Loucy (cell line): ENCODE data around the gene PRKCG.
A peak's percentile ranks its signal among the peaks of the same experiment; 100 is the strongest.

Experiments
- H2AFZ ChIP-seq: fragments of 200-600 bp; sonication (generic); 2 replicates; pipeline ENCODE4 v1.6.0; 2016; ENCODE audit warnings: antibody characterized with exemption, mild to moderate bottlenecking, low read length, moderate library complexity
- H3F3A ChIP-seq: fragments of 200-600 bp; 2 replicates; pipeline ENCODE4 v1.6.0; 2016; ENCODE audit warnings: antibody characterized with exemption, low read depth, mild to moderate bottlenecking
- H3K27me3 ChIP-seq: fragments of 200-600 bp; sonication (generic); 2 replicates; pipeline ENCODE4 v1.6.1; 2014; ENCODE audit warnings: low read length, mild to moderate bottlenecking; ENCODE audit not compliant: insufficient read depth, poor library complexity, severe bottlenecking
- H3K36me3 ChIP-seq: fragments of 200-600 bp; sonication (generic); 2 replicates; pipeline ENCODE4 v1.6.1; 2016; ENCODE audit warnings: low read length; ENCODE audit not compliant: insufficient read depth
- H3K4me1 ChIP-seq: fragments of 200-600 bp; sonication (generic); 2 replicates; pipeline ENCODE4 v1.5.1; 2014; ENCODE audit warnings: low read length, mild to moderate bottlenecking; ENCODE audit not compliant: insufficient read depth, poor library complexity, severe bottlenecking
- H3K4me2 ChIP-seq: fragments of 200-600 bp; sonication (generic); 2 replicates; pipeline ENCODE4 v1.6.0; 2014; ENCODE audit warnings: antibody characterized with exemption, low read length, low read depth, mild to moderate bottlenecking; ENCODE audit not compliant: poor library complexity, severe bottlenecking
- H3K4me3 ChIP-seq: fragments of 200-600 bp; sonication (generic); 2 replicates; pipeline ENCODE4 v1.5.1; 2014; ENCODE audit warnings: low read length, mild to moderate bottlenecking, mixed read lengths; ENCODE audit not compliant: poor library complexity, severe bottlenecking
- H3K79me2 ChIP-seq: fragments of 200-600 bp; sonication (generic); 2 replicates; pipeline ENCODE4 v1.6.1; 2014; ENCODE audit warnings: low read length; ENCODE audit not compliant: insufficient read depth
- H3K9ac ChIP-seq: fragments of 200-600 bp; sonication (generic); 2 replicates; pipeline ENCODE4 v1.6.0; 2014; ENCODE audit warnings: mild to moderate bottlenecking, low read depth, low read length, moderate library complexity; ENCODE audit not compliant: poor library complexity, severe bottlenecking
- H3K9me2 ChIP-seq: fragments of 200-600 bp; sonication (generic); replicated peaks from 2 replicates; pipeline ENCODE4 v1.6.1; 2016; ENCODE audit warnings: low read depth, low read length, mixed read lengths
- H3K9me3 ChIP-seq: fragments of 200-600 bp; sonication (generic); 2 replicates; pipeline ENCODE4 v1.6.1; 2014; ENCODE audit warnings: mild to moderate bottlenecking, antibody characterized with exemption, low read length, low read depth; ENCODE audit not compliant: insufficient read depth
- H4K20me1 ChIP-seq: fragments of 200-600 bp; sonication (generic); 2 replicates; pipeline ENCODE4 v1.6.0; 2014; ENCODE audit warnings: antibody characterized with exemption, low read length, mild to moderate bottlenecking; ENCODE audit not compliant: insufficient read depth, poor library complexity, severe bottlenecking
- EZH2phosphoT487 ChIP-seq: fragments of 200-600 bp; IDR thresholded peaks from 2 replicates; pipeline ENCODE4 v1.6.1; 2018; ENCODE audit warnings: antibody characterized with exemption, mild to moderate bottlenecking, moderate library complexity, borderline replicate concordance
- TF ChIP-seq, protein P1 (sequence below): fragments of 200-600 bp; sonication (generic); conservative IDR thresholded peaks from 2 replicates; pipeline ENCODE4 v1.5.1; 2014; ENCODE audit warnings: mild to moderate bottlenecking, antibody characterized with exemption, low read length

PRKCG gene

DNA sequence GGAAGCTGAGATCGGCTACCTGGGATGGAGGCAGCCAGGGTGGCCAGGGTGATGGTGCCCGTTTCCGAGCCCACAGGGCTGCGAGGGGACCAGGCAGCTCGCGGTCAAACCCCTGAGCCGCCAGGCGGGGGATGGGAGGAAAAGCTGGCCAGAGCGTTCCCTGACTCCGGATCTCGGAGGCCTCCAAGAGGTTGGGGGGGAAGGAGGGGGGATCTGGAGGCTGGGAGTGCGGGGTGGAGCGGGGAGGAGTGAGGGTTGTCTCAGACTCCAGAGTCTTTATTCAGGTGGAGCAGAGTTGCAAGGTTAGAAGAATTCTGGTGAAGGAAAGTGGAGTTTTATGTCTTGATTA lies 28.1 kb downstream of the PRKCG start:
- Histone ChIP-seq H3K4me1 (no peaks in the 10 kb centered on the region), H4K20me1 (no peaks in the 10 kb centered on the region), H3K27me3 (no peaks in the 10 kb centered on the region), H3F3A (no peaks in the 10 kb centered on the region), H3K4me3 (no peak overlapping the region), H2AFZ (no peak overlapping the region), H3K79me2 (no peaks in the 10 kb centered on the region), H3K9ac (no peak overlapping the region), H3K36me3 (no peaks in the 10 kb centered on the region), H3K9me3 (no peaks in the 10 kb centered on the region), H3K9me2 (no peaks in the 10 kb centered on the region), H3K4me2 (no peak overlapping the region)
- TF ChIP-seq EZH2phosphoT487, result no peak
- TF ChIP-seq, protein P1, sequence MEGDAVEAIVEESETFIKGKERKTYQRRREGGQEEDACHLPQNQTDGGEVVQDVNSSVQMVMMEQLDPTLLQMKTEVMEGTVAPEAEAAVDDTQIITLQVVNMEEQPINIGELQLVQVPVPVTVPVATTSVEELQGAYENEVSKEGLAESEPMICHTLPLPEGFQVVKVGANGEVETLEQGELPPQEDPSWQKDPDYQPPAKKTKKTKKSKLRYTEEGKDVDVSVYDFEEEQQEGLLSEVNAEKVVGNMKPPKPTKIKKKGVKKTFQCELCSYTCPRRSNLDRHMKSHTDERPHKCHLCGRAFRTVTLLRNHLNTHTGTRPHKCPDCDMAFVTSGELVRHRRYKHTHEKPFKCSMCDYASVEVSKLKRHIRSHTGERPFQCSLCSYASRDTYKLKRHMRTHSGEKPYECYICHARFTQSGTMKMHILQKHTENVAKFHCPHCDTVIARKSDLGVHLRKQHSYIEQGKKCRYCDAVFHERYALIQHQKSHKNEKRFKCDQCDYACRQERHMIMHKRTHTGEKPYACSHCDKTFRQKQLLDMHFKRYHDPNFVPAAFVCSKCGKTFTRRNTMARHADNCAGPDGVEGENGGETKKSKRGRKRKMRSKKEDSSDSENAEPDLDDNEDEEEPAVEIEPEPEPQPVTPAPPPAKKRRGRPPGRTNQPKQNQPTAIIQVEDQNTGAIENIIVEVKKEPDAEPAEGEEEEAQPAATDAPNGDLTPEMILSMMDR, result no peak

DNA sequence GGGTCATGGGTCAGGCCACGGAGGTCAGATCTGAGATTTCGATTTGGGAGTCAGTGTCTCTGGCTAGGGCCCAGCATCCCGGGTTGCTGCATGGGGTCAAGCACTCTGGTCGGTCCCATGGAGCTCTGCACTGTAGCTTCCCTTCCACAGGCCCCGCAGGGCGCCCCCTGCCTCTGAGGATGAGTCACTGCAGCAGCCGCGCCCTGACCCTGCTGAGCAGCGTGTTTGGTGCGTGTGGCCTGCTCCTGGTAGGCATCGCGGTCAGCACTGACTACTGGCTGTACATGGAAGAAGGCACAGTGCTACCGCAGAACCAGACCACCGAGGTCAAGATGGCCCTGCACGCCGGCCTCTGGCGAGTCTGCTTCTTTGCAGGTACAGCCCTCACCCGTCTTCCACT lies 30.7 kb downstream of the PRKCG start:
- H4K20me1 ChIP-seq, result no peaks in the 10 kb centered on the region
- no peaks in the 10 kb centered on the region for H3K9me3 ChIP-seq
- no peaks in the 10 kb centered on the region for H3K36me3 ChIP-seq
- H3K4me1 ChIP-seq, result no peaks in the 10 kb centered on the region
- no peaks in the 10 kb centered on the region for H3K79me2 ChIP-seq
- no peak overlapping the region for H3K9ac ChIP-seq
- no peak overlapping the region for H2AFZ ChIP-seq
- no peak overlapping the region for H3K4me3 ChIP-seq
- TF ChIP-seq, protein P1, result peak; percentile 49
- no peak for TF ChIP-seq EZH2phosphoT487
- no peak overlapping the region for H3K4me2 ChIP-seq
- no peaks in the 10 kb centered on the region for H3K9me2 ChIP-seq
- H3K27me3 ChIP-seq, result no peaks in the 10 kb centered on the region
- no peaks in the 10 kb centered on the region for H3F3A ChIP-seq

DNA sequence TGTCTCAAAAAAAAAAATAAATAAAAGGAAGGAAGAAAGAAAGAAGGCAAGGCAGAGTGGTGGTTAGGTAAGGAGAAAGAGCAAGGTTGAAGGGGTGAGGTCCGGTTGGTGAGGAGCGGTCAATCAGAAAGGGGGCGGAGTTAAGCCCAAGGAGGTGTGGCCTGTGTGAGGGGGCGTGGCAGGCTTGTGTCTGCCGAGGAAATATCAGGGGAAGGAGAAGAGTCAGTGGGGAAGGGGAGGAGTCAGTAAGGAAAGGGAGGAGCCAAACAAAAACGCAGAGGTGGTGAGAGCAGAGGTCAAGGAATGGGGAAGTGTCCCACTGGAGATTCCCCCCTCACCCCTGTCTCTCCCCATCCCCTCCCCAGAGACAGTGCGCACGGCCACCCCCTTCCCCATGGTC lies 33.0 kb downstream of the PRKCG start:
- Histone ChIP-seq H3K36me3 (no peaks in the 10 kb centered on the region), H4K20me1 (no peaks in the 10 kb centered on the region), H3K9me3 (no peaks in the 10 kb centered on the region), H3K4me3 (no peak overlapping the region), H3K27me3 (no peaks in the 10 kb centered on the region), H3K9me2 (no peaks in the 10 kb centered on the region), H2AFZ (no peak overlapping the region), H3K9ac (no peak overlapping the region), H3F3A (no peaks in the 10 kb centered on the region), H3K4me1 (no peaks in the 10 kb centered on the region), H3K79me2 (no peaks in the 10 kb centered on the region), H3K4me2 (no peak overlapping the region)
- TF ChIP-seq, protein P1, result no peak
- no peak for TF ChIP-seq EZH2phosphoT487
